ENCODE results near the gene PRSS53.
A peak's percentile ranks its signal among the peaks of the same experiment; 100 is the strongest.

Gene PRSS53

DNA sequence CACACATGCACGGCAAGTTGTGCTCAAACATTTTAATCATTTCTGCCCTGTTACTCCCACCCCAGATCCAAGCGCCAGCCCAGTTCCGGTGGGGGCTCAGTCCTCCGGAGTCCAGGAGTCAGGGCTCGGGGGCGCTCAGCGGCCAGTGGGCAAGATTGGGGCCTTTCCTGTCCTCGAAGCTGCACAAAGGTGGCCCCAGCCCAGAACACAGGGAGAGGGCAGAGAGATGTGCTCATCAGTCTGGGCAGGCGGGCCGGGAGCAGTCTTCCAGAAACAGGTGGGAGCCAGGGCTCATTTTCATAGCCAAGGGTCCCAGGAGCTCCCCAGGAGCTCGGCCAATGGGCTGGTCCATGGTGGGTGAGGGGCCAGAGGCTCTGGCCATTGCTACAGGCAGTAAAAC is 42.7 kb upstream of the PRSS53 start:
- H3K9ac ChIP-seq (ENCODE audit: low read depth, low read length) = peak overlapping the region; percentile 54; the same call in 1 of the 2 replicates

DNA sequence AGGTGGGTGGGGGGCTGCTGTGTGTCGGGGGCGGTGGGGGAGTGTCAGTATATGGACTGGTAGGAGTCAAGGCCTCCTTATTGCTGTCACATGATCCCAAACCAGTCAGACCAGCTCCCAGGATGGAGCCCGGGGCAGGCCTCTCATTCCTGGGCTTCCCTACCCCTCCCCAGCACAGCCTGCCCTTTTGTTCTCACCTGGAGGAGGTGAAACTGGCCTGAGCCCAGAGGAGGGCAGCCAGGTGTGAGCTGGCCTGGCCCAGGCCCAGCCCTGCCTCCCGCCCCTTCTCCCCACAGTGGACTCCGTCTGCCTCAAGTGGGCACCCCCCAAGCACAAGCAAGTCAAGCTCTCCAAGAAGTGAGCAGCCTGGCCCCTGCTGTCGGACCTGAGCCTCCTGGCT is 42.2 kb upstream of the PRSS53 start:
- 88% methylated on average over 4 of the region's 6 CpGs for WGBS
- H3K27ac ChIP-seq (ENCODE audit: low read depth, low read length) = peak overlapping the region; percentile 65; the same call in 1 of the 2 replicates
- H3K9ac ChIP-seq (ENCODE audit: low read depth, low read length) = peak overlapping the region; percentile 54; the same call in 1 of the 2 replicates
- H3K36me3 ChIP-seq (ENCODE audit: insufficient read depth, low read length) = peaks cover 48% of the 10 kb centered on the region
- H3K9me3 ChIP-seq (ENCODE audit: insufficient read depth, low read depth, low read length) = no peaks in the 10 kb centered on the region
- H3K4me3 ChIP-seq (ENCODE audit: low read length) = no peak overlapping the region
- H3K27me3 ChIP-seq (ENCODE audit: insufficient read depth, low read length) = no peaks in the 10 kb centered on the region
- peaks cover 25% of the 10 kb centered on the region for H3K4me1 ChIP-seq (ENCODE audit: insufficient read depth, low read length)

More for the DNA sequence above, 42.7 kb upstream of the PRSS53 start:
- peaks cover 48% of the 10 kb centered on the region for H3K36me3 ChIP-seq (ENCODE audit: insufficient read depth, low read length)
- H3K9me3 ChIP-seq (ENCODE audit: insufficient read depth, low read depth, low read length) = no peaks in the 10 kb centered on the region
- no peak overlapping the region for H3K4me3 ChIP-seq (ENCODE audit: low read length)
- H3K27me3 ChIP-seq (ENCODE audit: insufficient read depth, low read length) = no peaks in the 10 kb centered on the region
- peaks cover 25% of the 10 kb centered on the region for H3K4me1 ChIP-seq (ENCODE audit: insufficient read depth, low read length)
- WGBS = 92% methylated on average over 11 of the region's 11 CpGs
- H3K27ac ChIP-seq (ENCODE audit: low read depth, low read length) = peak overlapping the region; percentile 65; the same call in 1 of the 2 replicates

DNA sequence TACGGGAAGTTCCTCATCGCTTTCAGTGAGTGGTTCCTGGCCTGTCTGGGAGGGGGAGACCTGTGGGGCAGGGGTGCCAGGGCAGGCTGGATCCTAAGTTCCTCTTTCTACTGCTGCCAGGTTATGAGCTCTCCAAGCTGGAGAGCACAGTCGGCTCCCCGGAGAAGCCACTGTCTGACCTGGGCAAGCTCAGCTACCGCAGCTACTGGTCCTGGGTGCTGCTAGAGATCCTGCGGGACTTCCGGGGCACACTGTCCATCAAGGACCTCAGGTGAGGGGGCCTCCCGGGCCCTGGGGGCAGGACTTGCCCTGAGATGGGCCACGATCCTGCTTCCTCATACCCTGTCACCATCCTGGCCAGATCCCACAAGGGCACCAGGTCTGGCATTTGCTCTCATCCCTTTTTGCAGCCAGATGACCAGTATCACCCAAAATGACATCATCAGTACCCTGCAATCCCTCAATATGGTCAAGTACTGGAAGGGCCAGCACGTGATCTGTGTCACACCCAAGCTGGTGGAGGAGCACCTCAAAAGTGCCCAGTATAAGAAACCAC is 41.7 kb upstream of the PRSS53 start:
- peak overlapping the region; percentile 55 for H3K27ac ChIP-seq (ENCODE audit: low read depth, low read length)

DNA sequence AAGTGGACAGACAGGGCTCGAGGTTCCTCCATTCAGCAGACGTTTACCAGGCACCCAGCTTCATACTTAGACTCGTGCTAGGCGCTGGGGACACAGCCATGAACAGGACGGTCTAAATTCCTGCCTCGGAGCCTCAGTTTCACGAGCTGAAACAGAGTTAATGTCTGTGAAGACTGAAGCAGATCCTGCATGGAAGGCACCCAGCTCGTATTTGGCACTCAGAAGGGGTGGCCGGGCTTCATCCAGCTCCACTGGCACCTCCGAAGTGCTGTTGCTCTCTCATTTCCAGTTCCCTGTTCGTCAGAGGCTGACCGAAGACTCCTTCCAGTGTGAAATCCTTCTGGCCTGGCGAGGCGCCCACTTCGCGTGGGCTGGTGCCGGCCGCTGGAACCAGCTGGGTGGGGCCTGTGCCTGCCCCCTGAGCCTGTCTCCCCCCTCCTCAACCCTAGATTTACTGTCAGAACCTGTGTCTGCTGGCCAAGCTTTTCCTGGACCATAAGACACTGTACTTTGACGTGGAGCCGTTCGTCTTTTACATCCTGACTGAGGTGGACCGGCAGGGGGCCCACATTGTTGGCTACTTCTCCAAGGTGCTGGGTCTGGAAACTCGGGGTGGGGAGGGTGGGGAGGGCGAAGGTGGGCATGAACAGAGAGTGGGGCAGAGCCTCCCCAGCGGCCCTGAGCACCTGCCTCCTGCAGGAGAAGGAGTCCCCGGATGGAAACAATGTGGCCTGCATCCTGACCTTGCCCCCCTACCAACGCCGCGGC is 41.0 kb upstream of the PRSS53 start:
- Histone ChIP-seq H3K27ac (ENCODE audit: low read depth, low read length) (no peak overlapping the region; the same call in 1 of the 2 replicates), H3K4me1 (ENCODE audit: insufficient read depth, low read length) (peaks cover 23% of the 10 kb centered on the region), H3K27me3 (ENCODE audit: insufficient read depth, low read length) (no peaks in the 10 kb centered on the region), H3K4me3 (ENCODE audit: low read length) (no peak overlapping the region), H3K9ac (ENCODE audit: low read depth, low read length) (no peak overlapping the region; the same call in 1 of the 2 replicates), H3K9me3 (ENCODE audit: insufficient read depth, low read depth, low read length) (no peaks in the 10 kb centered on the region), H3K36me3 (ENCODE audit: insufficient read depth, low read length) (peaks cover 48% of the 10 kb centered on the region)
- 92% methylated on average over 29 of the region's 29 CpGs for WGBS

More for the DNA sequence above, 41.7 kb upstream of the PRSS53 start:
- Histone ChIP-seq H3K9ac (ENCODE audit: low read depth, low read length) (peak overlapping the region; percentile 14; the same call in 1 of the 2 replicates), H3K27me3 (ENCODE audit: insufficient read depth, low read length) (no peaks in the 10 kb centered on the region), H3K9me3 (ENCODE audit: insufficient read depth, low read depth, low read length) (no peaks in the 10 kb centered on the region), H3K4me3 (ENCODE audit: low read length) (no peak overlapping the region), H3K36me3 (ENCODE audit: insufficient read depth, low read length) (peaks cover 48% of the 10 kb centered on the region), H3K4me1 (ENCODE audit: insufficient read depth, low read length) (peaks cover 23% of the 10 kb centered on the region)
- WGBS = 95% methylated on average over 10 of the region's 10 CpGs

DNA sequence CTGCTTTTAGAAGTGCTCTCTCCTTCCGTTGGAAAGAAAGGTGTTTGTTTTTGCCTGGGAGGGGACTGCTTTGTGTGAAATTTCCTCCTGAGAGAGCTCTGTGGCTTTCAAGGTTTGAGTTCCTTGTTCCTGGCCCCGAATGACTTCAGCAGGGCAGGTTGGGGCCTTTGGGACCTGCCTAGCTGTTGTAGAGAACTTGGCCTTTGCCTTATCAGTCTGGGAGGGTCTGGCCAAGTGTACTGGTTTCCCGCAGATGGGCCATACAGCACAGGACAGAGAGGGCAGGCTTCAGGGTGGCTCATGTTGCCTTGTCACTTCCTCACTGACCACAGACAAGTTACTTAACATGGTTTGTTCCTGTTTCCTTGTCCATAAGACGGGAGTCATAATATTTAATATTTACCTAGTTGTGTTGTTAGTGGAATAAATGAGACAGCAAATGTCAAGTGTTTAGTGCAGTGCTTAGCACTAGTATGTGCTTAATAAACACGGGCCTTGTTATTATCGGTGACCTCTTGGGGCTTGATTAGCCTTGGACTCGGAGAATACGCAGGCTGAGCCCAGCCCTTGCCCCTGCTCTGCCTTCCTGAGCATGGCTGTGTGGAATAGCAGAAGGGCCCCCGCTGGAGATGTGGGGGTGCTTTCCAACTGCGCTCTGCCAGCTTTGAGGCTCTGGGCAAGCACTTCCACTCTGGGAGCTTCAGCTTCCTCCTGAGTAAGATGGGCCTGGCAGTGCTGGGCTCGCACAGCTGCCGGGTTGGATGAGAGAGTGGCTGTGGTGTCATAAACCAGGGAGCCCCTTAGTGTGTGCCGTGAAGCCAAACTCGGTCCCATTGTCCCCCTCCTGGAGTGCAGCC is 40.2 kb upstream of the PRSS53 start:
- H3K36me3 ChIP-seq (ENCODE audit: insufficient read depth, low read length) = peaks cover 52% of the 10 kb centered on the region
- H3K27me3 ChIP-seq (ENCODE audit: insufficient read depth, low read length) = no peaks in the 10 kb centered on the region
- H3K9ac ChIP-seq (ENCODE audit: low read depth, low read length) = no peak overlapping the region
- H3K4me1 ChIP-seq (ENCODE audit: insufficient read depth, low read length) = peaks cover 17% of the 10 kb centered on the region
- no peaks in the 10 kb centered on the region for H3K9me3 ChIP-seq (ENCODE audit: insufficient read depth, low read depth, low read length)
- no peak overlapping the region for H3K27ac ChIP-seq (ENCODE audit: low read depth, low read length)
- 91% methylated on average over 14 of the region's 14 CpGs for WGBS
- no peak overlapping the region for H3K4me3 ChIP-seq (ENCODE audit: low read length)

DNA sequence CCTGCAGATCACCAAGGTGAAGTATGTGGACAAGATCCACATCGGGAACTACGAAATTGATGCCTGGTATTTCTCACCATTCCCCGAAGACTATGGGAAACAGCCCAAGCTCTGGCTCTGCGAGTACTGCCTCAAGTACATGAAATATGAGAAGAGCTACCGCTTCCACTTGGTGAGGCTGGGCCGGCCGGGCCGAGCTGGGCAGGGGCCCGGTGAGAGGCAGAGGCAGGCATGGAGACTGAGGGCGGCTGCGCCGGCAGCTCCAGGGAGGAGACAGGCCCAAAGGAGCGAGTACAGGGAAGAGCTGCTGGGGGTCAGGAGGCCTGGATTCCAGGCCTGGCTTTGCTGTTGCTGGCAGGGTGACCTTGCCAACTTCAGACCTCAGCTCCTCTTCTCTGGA is 38.4 kb upstream of the PRSS53 start:
- WGBS = 92% methylated on average over 13 of the region's 13 CpGs

DNA sequence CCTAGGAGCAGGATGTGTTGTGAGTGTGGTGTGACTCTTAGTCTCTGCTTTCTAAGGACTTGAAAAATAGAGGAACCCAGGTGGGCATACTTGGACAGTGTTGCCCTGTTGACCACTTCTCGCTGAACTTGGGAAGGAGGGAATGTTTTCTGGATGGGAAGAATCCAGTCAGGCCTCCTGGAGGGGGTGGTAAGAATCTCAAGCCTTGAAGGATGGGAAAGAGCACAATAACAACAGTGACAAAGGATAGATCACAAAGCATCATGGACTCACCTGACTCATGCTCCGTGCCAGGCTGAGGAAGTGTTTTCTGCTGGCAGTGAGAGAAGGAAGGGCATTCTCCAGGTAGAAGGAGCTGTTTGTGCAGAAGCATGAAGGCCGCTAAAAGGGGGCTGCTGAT is 37.1 kb upstream of the PRSS53 start:
- Histone ChIP-seq H3K9me3 (ENCODE audit: insufficient read depth, low read depth, low read length) (no peaks in the 10 kb centered on the region), H3K4me1 (ENCODE audit: insufficient read depth, low read length) (peaks cover 3% of the 10 kb centered on the region; the same call in 1 of the 2 replicates), H3K4me3 (ENCODE audit: low read length) (no peak overlapping the region), H3K27me3 (ENCODE audit: insufficient read depth, low read length) (no peaks in the 10 kb centered on the region), H3K9ac (ENCODE audit: low read depth, low read length) (no peak overlapping the region), H3K36me3 (ENCODE audit: insufficient read depth, low read length) (peaks cover 56% of the 10 kb centered on the region), H3K27ac (ENCODE audit: low read depth, low read length) (no peak overlapping the region)
- 92% methylated on average over 3 of the region's 3 CpGs for WGBS

More for the DNA sequence above, 38.4 kb upstream of the PRSS53 start:
- no peak overlapping the region for H3K4me3 ChIP-seq (ENCODE audit: low read length)
- no peak overlapping the region for H3K9ac ChIP-seq (ENCODE audit: low read depth, low read length)
- H3K4me1 ChIP-seq (ENCODE audit: insufficient read depth, low read length) = peaks cover 9% of the 10 kb centered on the region; the same call in 1 of the 2 replicates
- no peaks in the 10 kb centered on the region for H3K27me3 ChIP-seq (ENCODE audit: insufficient read depth, low read length)
- no peak overlapping the region for H3K27ac ChIP-seq (ENCODE audit: low read depth, low read length)
- H3K36me3 ChIP-seq (ENCODE audit: insufficient read depth, low read length) = peaks cover 56% of the 10 kb centered on the region
- no peaks in the 10 kb centered on the region for H3K9me3 ChIP-seq (ENCODE audit: insufficient read depth, low read depth, low read length)

DNA sequence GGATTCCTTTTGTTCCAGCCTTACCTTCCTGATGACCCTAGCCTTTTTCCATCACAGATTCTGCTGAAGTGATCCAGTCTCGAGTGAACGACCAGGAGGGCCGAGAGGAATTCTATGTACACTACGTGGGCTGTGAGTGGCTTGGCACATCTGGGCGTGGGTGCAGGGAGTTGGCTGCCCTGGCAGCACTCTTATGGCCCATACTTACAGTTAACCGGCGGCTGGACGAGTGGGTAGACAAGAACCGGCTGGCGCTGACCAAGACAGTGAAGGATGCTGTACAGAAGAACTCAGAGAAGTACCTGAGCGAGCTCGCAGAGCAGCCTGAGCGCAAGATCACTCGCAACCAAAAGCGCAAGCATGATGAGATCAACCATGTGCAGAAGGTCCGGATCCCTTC is 31.4 kb upstream of the PRSS53 start:
- Histone ChIP-seq H3K27me3 (ENCODE audit: insufficient read depth, low read length) (no peaks in the 10 kb centered on the region), H3K27ac (ENCODE audit: low read depth, low read length) (no peak overlapping the region), H3K36me3 (ENCODE audit: insufficient read depth, low read length) (peaks cover 50% of the 10 kb centered on the region), H3K9ac (ENCODE audit: low read depth, low read length) (no peak overlapping the region), H3K4me1 (ENCODE audit: insufficient read depth, low read length) (peaks cover 7% of the 10 kb centered on the region), H3K4me3 (ENCODE audit: low read length) (no peak overlapping the region), H3K9me3 (ENCODE audit: insufficient read depth, low read depth, low read length) (no peaks in the 10 kb centered on the region)
- WGBS = 97% methylated on average over 16 of the region's 16 CpGs

DNA sequence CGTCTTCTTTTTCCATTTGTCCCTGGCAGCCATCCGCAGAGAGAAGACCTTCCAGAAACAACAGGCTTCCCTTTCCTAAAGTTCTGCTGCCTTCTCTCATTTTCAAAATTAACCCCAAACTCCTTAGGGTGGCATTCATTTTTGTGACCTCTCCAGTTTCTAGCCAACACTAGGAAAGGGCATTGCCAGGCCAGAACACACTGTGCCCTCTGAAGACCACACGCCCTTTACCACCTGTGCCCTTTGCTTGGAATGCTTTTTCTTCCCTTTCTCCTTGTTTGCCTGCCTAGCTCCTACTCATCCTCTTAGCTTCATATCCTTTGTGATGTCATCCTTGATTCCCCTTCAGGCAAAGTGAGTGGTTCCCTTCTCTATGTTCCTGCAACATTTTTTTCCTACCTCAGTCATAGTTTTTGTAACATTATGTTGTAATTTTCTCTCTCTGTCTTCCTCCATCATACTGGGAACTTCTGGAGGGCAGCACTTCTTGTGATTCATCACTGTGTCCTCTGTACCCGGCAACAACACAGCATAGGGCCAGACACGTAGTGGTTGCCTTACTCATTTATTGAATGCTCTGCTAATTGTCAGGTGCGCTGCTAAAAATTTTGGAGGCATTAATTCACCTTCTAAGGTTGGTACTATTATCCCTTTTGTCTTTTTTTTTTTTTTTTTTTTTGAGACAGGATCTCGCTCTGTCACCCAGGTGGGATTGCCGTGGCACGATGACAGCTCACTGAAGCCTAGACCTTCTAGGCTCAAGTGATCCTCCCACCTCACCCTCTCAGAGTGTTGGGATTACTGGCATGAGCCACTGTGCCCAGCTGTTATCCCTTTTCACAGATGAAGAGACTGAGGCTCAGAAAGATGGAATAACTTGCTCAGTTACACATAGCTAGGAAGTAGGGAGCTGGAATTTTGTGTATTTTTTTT is 29.7 kb upstream of the PRSS53 start:
- Histone ChIP-seq H3K9me3 (ENCODE audit: insufficient read depth, low read depth, low read length) (no peaks in the 10 kb centered on the region), H3K36me3 (ENCODE audit: insufficient read depth, low read length) (peaks cover 46% of the 10 kb centered on the region), H3K27me3 (ENCODE audit: insufficient read depth, low read length) (no peaks in the 10 kb centered on the region), H3K4me1 (ENCODE audit: insufficient read depth, low read length) (peaks cover 7% of the 10 kb centered on the region), H3K4me3 (ENCODE audit: low read length) (peak overlapping the region; percentile 89), H3K27ac (ENCODE audit: low read depth, low read length) (no peak overlapping the region; the same call in 1 of the 2 replicates), H3K9ac (ENCODE audit: low read depth, low read length) (peak overlapping the region; percentile 63)
- 70% methylated on average over 9 of the region's 9 CpGs for WGBS

Data from HUES64 (cell line).